Stimulated activated CD4-positive, alpha-beta T cell treated with anti-CD3 and anti-CD28 coated beads, Interleukin-1b, Interleukin-23, amount 100 ng/mL, for 1 hour (primary cell): ENCODE results near the gene AQP7.
"Not testable (repeated sequence)": the region's sequence is repeated elsewhere in the genome, so short reads cannot be mapped to it uniquely, and the experiment has no call there.

Experiments used
- DNase-seq, 2 donors: peaks; one replicate each; pipeline ENCODE4 v3.0.0-alpha.2; 2020; ENCODE audit warnings: low read depth in 2 of 2

AQP7 gene

GRCh38 chr9:33395159-33395879 lies 7.0 kb downstream of the AQP7 start:
- DNase-seq, result not testable (repeated sequence)

- not testable (repeated sequence) for DNase-seq
Observed at GRCh38 chr9:33393986-33394385, 8.4 kb downstream of the AQP7 start.

- DNase-seq, result no peak
Observed at GRCh38 chr9:33393581-33393980, 8.8 kb downstream of the AQP7 start.

- DNase-seq, result not testable (repeated sequence)
Observed at GRCh38 chr9:33392591-33393021, 9.8 kb downstream of the AQP7 start.

GRCh38 chr9:33391111-33391771 lies 11.1 kb downstream of the AQP7 start:
- not testable (repeated sequence) for DNase-seq

GRCh38 chr9:33388110-33388994 lies 14.0 kb downstream of the AQP7 start:
- no peak for DNase-seq

- DNase-seq, result not testable (repeated sequence)
Observed at GRCh38 chr9:33386998-33387397, 15.4 kb downstream of the AQP7 start.

- not testable (repeated sequence) for DNase-seq
Observed at GRCh38 chr9:33386641-33386996, 15.7 kb downstream of the AQP7 start.

- not testable (repeated sequence) for DNase-seq
Observed at GRCh38 chr9:33385979-33386640, 16.3 kb downstream of the AQP7 start.

- not testable (repeated sequence) for DNase-seq
Observed at GRCh38 chr9:33385536-33385935, 16.8 kb downstream of the AQP7 start.

- DNase-seq, result not testable (repeated sequence)
Observed at GRCh38 chr9:33383396-33383795, 19.0 kb downstream of the AQP7 start.

GRCh38 chr9:33382397-33382796 lies 20.0 kb downstream of the AQP7 start:
- not testable (repeated sequence) for DNase-seq

GRCh38 chr9:33381231-33381791 lies 21.1 kb downstream of the AQP7 start:
- DNase-seq, result no peak

- no peak for DNase-seq
Observed at GRCh38 chr9:33380390-33381094, 21.8 kb downstream of the AQP7 start.

GRCh38 chr9:33379666-33380389 lies 22.5 kb downstream of the AQP7 start:
- no peak for DNase-seq

- DNase-seq, result no peak
Observed at GRCh38 chr9:33378121-33378795, 24.1 kb downstream of the AQP7 start.

GRCh38 chr9:33377089-33377715 lies 25.2 kb downstream of the AQP7 start:
- DNase-seq, result no peak

GRCh38 chr9:33375841-33376321 lies 26.5 kb downstream of the AQP7 start:
- DNase-seq, result no peak
